WTC11 (cell line): ENCODE measurements around the gene RNF31.

Experiments
- E2F1 ChIP-seq: sonication (generic); formaldehyde crosslinking; IDR thresholded peaks from 2 replicates; pipeline ENCODE4 v1.8.0; 2022; ENCODE audit warnings: mild to moderate bottlenecking, missing genetic modification reagents
- FOXP4 ChIP-seq: sonication (generic); formaldehyde crosslinking; IDR thresholded peaks from 2 replicates; pipeline ENCODE4 v1.8.0; 2022; ENCODE audit warnings: mild to moderate bottlenecking, missing genetic modification reagents
- TEAD4 ChIP-seq: sonication (generic); formaldehyde crosslinking; IDR thresholded peaks from 2 replicates; pipeline ENCODE4 v1.8.0; 2022; ENCODE audit warnings: mild to moderate bottlenecking, missing genetic modification reagents
- TF ChIP-seq, protein P1 (sequence below): sonication (generic); formaldehyde crosslinking; IDR thresholded peaks from 2 replicates; pipeline ENCODE4 v1.8.0; 2022; ENCODE audit warnings: mild to moderate bottlenecking, missing genetic modification reagents
- TF ChIP-seq, protein P2 (sequence below): fragments of 200-600 bp; IDR thresholded peaks from 2 replicates; pipeline ENCODE4 v1.8.0; 2022; ENCODE audit warnings: antibody characterized with exemption
- TF ChIP-seq, protein P3 (sequence below): sonication (generic); formaldehyde crosslinking; IDR thresholded peaks from 2 replicates; pipeline ENCODE4 v1.8.1; 2023; ENCODE audit warnings: mild to moderate bottlenecking, moderate library complexity, missing genetic modification reagents
- TF ChIP-seq, protein P4 (sequence below): sonication (generic); formaldehyde crosslinking; IDR thresholded peaks from 2 replicates; pipeline ENCODE4 v1.8.0; 2023; ENCODE audit warnings: missing genetic modification reagents, mild to moderate bottlenecking, borderline replicate concordance

GRCh38 chr14:24113379-24113800, 33.9 kb upstream of the RNF31 start:
- TF ChIP-seq, protein P1, sequence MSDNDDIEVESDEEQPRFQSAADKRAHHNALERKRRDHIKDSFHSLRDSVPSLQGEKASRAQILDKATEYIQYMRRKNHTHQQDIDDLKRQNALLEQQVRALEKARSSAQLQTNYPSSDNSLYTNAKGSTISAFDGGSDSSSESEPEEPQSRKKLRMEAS (CRISPR knock-in tag): no peak
- TF ChIP-seq, protein P2, sequence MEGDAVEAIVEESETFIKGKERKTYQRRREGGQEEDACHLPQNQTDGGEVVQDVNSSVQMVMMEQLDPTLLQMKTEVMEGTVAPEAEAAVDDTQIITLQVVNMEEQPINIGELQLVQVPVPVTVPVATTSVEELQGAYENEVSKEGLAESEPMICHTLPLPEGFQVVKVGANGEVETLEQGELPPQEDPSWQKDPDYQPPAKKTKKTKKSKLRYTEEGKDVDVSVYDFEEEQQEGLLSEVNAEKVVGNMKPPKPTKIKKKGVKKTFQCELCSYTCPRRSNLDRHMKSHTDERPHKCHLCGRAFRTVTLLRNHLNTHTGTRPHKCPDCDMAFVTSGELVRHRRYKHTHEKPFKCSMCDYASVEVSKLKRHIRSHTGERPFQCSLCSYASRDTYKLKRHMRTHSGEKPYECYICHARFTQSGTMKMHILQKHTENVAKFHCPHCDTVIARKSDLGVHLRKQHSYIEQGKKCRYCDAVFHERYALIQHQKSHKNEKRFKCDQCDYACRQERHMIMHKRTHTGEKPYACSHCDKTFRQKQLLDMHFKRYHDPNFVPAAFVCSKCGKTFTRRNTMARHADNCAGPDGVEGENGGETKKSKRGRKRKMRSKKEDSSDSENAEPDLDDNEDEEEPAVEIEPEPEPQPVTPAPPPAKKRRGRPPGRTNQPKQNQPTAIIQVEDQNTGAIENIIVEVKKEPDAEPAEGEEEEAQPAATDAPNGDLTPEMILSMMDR: no peak
- TF ChIP-seq, protein P3, sequence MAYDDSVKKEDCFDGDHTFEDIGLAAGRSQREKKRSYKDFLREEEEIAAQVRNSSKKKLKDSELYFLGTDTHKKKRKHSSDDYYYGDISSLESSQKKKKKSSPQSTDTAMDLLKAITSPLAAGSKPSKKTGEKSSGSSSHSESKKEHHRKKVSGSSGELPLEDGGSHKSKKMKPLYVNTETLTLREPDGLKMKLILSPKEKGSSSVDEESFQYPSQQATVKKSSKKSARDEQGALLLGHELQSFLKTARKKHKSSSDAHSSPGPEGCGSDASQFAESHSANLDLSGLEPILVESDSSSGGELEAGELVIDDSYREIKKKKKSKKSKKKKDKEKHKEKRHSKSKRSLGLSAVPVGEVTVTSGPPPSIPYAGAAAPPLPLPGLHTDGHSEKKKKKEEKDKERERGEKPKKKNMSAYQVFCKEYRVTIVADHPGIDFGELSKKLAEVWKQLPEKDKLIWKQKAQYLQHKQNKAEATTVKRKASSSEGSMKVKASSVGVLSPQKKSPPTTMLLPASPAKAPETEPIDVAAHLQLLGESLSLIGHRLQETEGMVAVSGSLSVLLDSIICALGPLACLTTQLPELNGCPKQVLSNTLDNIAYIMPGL (CRISPR knock-in tag): no peak
- TF ChIP-seq TEAD4 (no peak), FOXP4 (CRISPR knock-in tag) (no peak), E2F1 (no peak)
- TF ChIP-seq, protein P4, sequence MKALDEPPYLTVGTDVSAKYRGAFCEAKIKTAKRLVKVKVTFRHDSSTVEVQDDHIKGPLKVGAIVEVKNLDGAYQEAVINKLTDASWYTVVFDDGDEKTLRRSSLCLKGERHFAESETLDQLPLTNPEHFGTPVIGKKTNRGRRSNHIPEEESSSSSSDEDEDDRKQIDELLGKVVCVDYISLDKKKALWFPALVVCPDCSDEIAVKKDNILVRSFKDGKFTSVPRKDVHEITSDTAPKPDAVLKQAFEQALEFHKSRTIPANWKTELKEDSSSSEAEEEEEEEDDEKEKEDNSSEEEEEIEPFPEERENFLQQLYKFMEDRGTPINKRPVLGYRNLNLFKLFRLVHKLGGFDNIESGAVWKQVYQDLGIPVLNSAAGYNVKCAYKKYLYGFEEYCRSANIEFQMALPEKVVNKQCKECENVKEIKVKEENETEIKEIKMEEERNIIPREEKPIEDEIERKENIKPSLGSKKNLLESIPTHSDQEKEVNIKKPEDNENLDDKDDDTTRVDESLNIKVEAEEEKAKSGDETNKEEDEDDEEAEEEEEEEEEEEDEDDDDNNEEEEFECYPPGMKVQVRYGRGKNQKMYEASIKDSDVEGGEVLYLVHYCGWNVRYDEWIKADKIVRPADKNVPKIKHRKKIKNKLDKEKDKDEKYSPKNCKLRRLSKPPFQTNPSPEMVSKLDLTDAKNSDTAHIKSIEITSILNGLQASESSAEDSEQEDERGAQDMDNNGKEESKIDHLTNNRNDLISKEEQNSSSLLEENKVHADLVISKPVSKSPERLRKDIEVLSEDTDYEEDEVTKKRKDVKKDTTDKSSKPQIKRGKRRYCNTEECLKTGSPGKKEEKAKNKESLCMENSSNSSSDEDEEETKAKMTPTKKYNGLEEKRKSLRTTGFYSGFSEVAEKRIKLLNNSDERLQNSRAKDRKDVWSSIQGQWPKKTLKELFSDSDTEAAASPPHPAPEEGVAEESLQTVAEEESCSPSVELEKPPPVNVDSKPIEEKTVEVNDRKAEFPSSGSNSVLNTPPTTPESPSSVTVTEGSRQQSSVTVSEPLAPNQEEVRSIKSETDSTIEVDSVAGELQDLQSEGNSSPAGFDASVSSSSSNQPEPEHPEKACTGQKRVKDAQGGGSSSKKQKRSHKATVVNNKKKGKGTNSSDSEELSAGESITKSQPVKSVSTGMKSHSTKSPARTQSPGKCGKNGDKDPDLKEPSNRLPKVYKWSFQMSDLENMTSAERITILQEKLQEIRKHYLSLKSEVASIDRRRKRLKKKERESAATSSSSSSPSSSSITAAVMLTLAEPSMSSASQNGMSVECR (CRISPR knock-in tag): no peak
